RKO (cell line): ENCODE data around the gene HS6ST2.
A peak's percentile ranks its signal among the peaks of the same experiment; 100 is the strongest.

Source experiments
- DNase-seq: peaks from one replicate; pipeline ENCODE4 v3.0.0-alpha.2; 2016; ENCODE audit warnings: low spot score

The HS6ST2 gene

GRCh38 chrX:132790329-132790728 is 168.1 kb downstream of the HS6ST2 start:
- no peak for DNase-seq

GRCh38 chrX:132786217-132786616 is 172.2 kb downstream of the HS6ST2 start:
- no peak for DNase-seq

GRCh38 chrX:132778917-132779316 is 179.5 kb downstream of the HS6ST2 start:
- no peak for DNase-seq

- DNase-seq: no peak
These were observed 181.8 kb downstream of the HS6ST2 start for GRCh38 chrX:132776486-132777210.

- no peak for DNase-seq
These were observed 183.1 kb downstream of the HS6ST2 start for GRCh38 chrX:132775263-132775823.

- DNase-seq: no peak
These were observed 184.3 kb downstream of the HS6ST2 start for GRCh38 chrX:132774010-132774714.

GRCh38 chrX:132769609-132770008 is 188.8 kb downstream of the HS6ST2 start:
- no peak for DNase-seq

GRCh38 chrX:132766452-132766851 is 192.0 kb downstream of the HS6ST2 start:
- DNase-seq: no peak

GRCh38 chrX:132763528-132763927 is 194.9 kb downstream of the HS6ST2 start:
- DNase-seq: no peak

- DNase-seq: no peak
These were observed 199.7 kb downstream of the HS6ST2 start for GRCh38 chrX:132758759-132759158.

GRCh38 chrX:132757066-132757623 is 201.3 kb downstream of the HS6ST2 start:
- no peak for DNase-seq

- DNase-seq: no peak
These were observed 202.0 kb downstream of the HS6ST2 start for GRCh38 chrX:132756439-132756838.

- DNase-seq: no peak
These were observed 207.3 kb downstream of the HS6ST2 start for GRCh38 chrX:132751063-132751690.

- no peak for DNase-seq
These were observed 207.9 kb downstream of the HS6ST2 start for GRCh38 chrX:132750331-132751062.

GRCh38 chrX:132749406-132749805 is 209.0 kb downstream of the HS6ST2 start:
- DNase-seq: no peak

GRCh38 chrX:132748909-132749308 is 209.5 kb downstream of the HS6ST2 start:
- DNase-seq: no peak

GRCh38 chrX:132748268-132748667 is 210.2 kb downstream of the HS6ST2 start:
- no peak for DNase-seq

GRCh38 chrX:132745593-132745992 is 212.8 kb downstream of the HS6ST2 start:
- DNase-seq: no peak

GRCh38 chrX:132744470-132744869 is 214.0 kb downstream of the HS6ST2 start:
- DNase-seq: no peak

- DNase-seq: no peak
These were observed 215.3 kb downstream of the HS6ST2 start for GRCh38 chrX:132743086-132743485.

- no peak for DNase-seq
These were observed 216.2 kb downstream of the HS6ST2 start for GRCh38 chrX:132742246-132742645.

GRCh38 chrX:132741689-132742088 is 216.7 kb downstream of the HS6ST2 start:
- DNase-seq: peak; percentile 38
